ENCODE results near the gene LRRC59. TPM values are rescaled to one million over a fixed set of nuclear protein-coding genes. Genes with fewer than 3 reads are reported as not detected.
A peak's percentile ranks its signal among the peaks of the same experiment; 100 is the strongest.
"Not testable (repeated sequence)": the region's sequence is repeated elsewhere in the genome, so short reads cannot be mapped to it uniquely, and the experiment has no call there.

Gene LRRC59
- polyA plus RNA-seq, 6 donors from 2014 or later: 15.4 to 29.2 (median 20.0) TPM

DNA sequence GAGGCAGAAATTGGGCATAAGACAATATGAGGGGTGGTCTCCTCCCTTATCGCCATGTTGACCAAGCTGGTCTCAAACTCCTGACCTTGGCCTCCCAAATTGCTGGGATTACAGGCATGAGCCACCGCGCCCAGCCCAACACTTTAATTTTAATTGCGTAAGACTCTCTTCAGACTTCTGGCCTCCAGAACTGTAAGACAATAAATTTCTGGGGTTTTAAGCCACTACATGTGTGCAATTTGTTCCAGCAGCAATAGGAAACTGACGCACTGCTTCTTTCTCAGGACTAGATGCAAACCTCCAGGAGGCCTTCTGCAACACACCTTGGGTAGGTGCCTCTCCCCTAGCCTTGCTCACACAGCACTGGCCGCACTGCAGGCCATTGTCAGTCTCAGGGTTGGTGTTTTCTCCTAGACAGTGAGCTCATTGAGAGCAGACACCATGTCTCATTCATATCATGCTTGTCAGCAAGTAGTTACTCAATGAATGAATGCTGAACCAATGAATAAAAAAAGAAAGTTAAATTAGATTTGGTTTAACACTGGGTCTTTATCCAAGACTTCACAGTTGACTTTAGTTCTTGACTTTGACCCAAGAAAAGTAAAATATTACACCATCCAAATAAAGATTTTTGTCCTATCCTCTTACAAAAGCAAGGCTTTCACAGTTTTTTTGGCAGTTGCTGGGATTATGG, 23.2 kb upstream of the LRRC59 start:
- Mint-ChIP-seq H3K4me1 (peaks cover 6 to 41% (median 11%) of the 10 kb centered on the region in 3 donors), H3K27me3 (peaks cover 0 to 4% (median 0%) of the 10 kb centered on the region in 3 donors), H3K36me3 (peaks cover 6 to 9% of the 10 kb centered on the region in 2 donors), H3K4me3 (peak overlapping the region in 3 of 8 donors; percentile 64 to 84 (median 83)), H3K9me3 (peaks cover 4 to 8% (median 5%) of the 10 kb centered on the region in 7 donors), H3K27ac (peak overlapping the region in 3 of 6 donors; percentile 91 to 96 (median 94))
- DNase-seq: no peak
- no peak for ATAC-seq (ENCODE audit: low read depth in 2 of 2)

DNA sequence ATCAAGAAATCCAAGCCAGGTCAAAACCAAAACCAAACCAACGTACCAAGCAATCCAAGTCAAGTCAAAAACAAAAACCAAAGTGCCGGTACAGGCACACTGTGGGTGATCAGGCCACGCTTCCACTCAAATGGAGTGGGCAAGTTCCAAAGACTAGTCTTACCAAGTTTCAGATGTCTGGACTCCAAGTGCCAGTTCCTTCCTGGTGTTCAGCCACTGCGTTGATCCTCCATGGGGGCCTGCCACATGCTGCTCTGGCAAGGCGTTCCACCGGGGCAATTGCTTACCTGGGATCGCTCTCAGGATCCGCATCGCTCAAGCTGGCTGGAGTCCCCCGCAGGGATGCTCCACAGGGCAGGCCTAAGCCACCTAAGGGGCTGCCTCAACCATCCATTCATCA, 22.3 kb upstream of the LRRC59 start:
- not testable (repeated sequence) for H3K27ac Mint-ChIP-seq; ATAC-seq (ENCODE audit: low read depth in 2 of 2)
- peak overlapping the region in 3 of 8 donors; percentile 9 to 51 (median 45) for H3K4me3 Mint-ChIP-seq

DNA sequence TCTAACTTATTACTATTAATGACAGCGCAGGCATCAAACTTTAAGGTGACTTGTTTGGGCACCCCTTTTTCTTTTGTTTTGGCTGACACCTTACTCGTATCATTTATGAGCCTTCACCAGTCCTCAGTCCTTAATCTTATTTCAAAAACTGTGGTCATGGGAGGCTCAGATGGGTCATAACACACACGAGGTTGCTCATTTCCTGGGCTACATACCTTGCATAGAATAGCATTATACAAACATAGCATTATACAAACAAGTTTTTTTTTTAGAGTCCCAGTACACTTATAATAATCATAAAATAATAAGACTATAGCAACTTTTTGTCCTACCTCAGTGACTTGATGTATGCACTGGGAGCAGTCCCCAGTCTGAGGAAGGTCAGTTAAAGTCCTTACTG, 17.5 kb upstream of the LRRC59 start:
- no peak for DNase-seq
- no peak for ATAC-seq (ENCODE audit: low read depth in 2 of 2)
- Mint-ChIP-seq H3K4me3 (no peak overlapping the region), H3K9me3 (peaks cover 5 to 10% (median 6%) of the 10 kb centered on the region in 7 donors), H3K4me1 (peaks cover 0 to 8% (median 0%) of the 10 kb centered on the region in 3 donors), H3K36me3 (peaks cover 6 to 9% of the 10 kb centered on the region in 2 donors), H3K27me3 (peaks cover 0 to 10% (median 8%) of the 10 kb centered on the region in 3 donors), H3K27ac (no peak overlapping the region)

More for the DNA sequence above, 22.3 kb upstream of the LRRC59 start:
- DNase-seq, H3K36me3 Mint-ChIP-seq, H3K27me3 Mint-ChIP-seq, H3K9me3 Mint-ChIP-seq: not testable (repeated sequence)
- H3K4me1 Mint-ChIP-seq: peaks cover 5 to 34% (median 10%) of the 10 kb centered on the region in 3 donors

DNA sequence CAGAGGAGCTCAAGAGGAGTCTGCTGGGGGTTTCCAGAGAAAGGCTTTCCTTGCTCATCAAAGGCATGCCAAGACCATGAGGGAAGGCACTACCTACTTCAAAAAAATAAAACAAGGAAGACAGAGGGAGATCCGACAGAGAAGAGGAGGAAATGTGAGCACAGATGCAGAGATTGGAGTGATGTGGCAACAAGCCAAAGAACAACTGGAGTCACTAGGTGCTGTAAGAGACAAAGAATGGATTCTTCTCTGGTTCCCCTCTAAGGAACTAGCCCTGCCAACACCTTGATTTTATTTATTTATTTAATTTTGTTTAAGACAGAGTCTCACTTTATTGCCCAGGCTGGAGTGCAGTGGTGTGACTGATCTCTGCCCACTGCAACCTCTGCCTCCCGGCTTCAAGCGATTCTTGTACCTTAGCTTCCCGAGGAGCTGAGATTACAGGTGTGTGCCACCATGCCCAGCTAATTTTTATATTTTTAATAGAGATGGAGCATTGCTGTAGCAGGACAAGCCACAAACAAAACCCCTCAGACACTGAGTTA, 14.9 kb upstream of the LRRC59 start:
- ATAC-seq (ENCODE audit: low read depth in 2 of 2) (no peak), DNase-seq (no peak)
- H3K27me3 Mint-ChIP-seq: peaks cover 0 to 10% (median 8%) of the 10 kb centered on the region in 3 donors
- no peak overlapping the region for H3K4me3 Mint-ChIP-seq
- no peaks in the 10 kb centered on the region for H3K4me1 Mint-ChIP-seq
- no peak overlapping the region for H3K27ac Mint-ChIP-seq
- H3K9me3 Mint-ChIP-seq: peaks cover 0 to 4% (median 0%) of the 10 kb centered on the region in 7 donors
- no peaks in the 10 kb centered on the region for H3K36me3 Mint-ChIP-seq

DNA sequence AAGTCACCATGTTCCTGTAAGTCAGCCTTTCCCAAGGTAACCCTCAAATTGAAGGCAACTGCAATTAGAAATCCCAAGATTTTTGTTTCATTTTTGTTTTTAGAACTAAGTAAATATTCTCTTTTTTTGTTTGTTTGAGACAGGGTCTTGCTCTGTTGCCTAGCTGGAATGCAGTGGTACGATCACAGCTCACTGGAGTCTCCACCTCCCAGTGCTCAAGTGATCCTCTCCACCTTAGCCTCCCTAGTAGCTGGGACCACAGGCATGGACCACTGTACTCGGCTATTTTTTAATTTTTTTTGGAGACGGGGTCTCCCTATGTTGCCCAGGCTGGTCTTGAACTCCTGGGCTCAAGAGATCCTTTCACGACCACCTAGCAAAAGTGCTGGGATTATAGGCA, 10.6 kb upstream of the LRRC59 start:
- peak overlapping the region in 1 of 6 donors; percentile 49 for H3K27ac Mint-ChIP-seq

DNA sequence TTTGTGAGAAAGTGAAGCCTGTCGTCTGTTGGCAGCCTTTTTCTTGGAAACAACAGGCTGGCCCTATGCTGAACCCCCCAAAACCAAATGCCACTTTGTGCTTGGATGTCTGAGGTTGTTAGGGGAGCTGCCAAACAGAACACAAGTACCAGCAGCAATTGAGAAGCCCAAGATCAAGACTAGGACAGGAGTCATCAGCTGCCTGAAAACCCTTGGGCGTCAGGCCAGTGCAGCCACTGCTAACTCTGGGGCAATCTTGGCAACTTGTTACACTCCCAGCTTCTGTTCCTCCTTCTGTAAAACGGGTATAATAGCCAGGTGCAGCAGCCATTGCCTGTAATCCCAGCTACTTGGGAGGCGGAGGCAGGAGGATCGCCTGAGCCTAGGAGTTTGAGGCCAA, 9.3 kb upstream of the LRRC59 start:
- Mint-ChIP-seq H3K27me3 (peaks cover 12 to 32% (median 32%) of the 10 kb centered on the region in 3 donors), H3K4me3 (no peak overlapping the region), H3K9me3 (no peaks in the 10 kb centered on the region), H3K4me1 (peaks cover 0 to 5% (median 0%) of the 10 kb centered on the region in 3 donors), H3K27ac (no peak overlapping the region), H3K36me3 (no peaks in the 10 kb centered on the region)
- DNase-seq: no peak
- no peak for ATAC-seq (ENCODE audit: low read depth in 2 of 2)

More for the DNA sequence above, 10.6 kb upstream of the LRRC59 start:
- Mint-ChIP-seq H3K4me3 (no peak overlapping the region), H3K4me1 (peaks cover 0 to 5% (median 0%) of the 10 kb centered on the region in 3 donors), H3K36me3 (no peaks in the 10 kb centered on the region), H3K27me3 (peaks cover 12 to 39% (median 28%) of the 10 kb centered on the region in 3 donors), H3K9me3 (peaks cover 0 to 4% (median 0%) of the 10 kb centered on the region in 7 donors)
- ATAC-seq (ENCODE audit: low read depth in 2 of 2) (no peak), DNase-seq (no peak)

DNA sequence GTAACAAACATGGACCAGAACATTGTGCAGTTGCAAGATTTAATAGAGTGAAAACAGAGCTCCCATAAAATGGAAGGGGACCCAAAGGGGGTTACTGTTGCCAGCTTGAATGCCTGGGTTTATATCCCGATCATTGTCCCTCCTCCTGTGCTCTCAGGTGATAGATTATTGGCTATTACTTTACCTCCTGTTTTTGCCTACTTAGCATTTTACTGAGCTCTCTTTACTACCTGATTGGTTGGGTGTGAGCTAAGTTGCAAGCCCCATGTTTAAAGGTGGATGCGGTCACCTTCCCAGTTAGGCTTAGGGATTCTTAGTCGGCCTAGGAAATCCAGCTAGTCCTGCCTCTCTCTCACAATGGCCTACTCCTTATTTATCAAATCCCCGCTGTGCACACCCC, 8.0 kb upstream of the LRRC59 start:
- not testable (repeated sequence) for ATAC-seq (ENCODE audit: low read depth in 2 of 2); H3K4me3 Mint-ChIP-seq; H3K4me1 Mint-ChIP-seq; H3K36me3 Mint-ChIP-seq; H3K9me3 Mint-ChIP-seq; DNase-seq; H3K27ac Mint-ChIP-seq
- peaks cover 12 to 31% (median 31%) of the 10 kb centered on the region in 3 donors for H3K27me3 Mint-ChIP-seq

DNA sequence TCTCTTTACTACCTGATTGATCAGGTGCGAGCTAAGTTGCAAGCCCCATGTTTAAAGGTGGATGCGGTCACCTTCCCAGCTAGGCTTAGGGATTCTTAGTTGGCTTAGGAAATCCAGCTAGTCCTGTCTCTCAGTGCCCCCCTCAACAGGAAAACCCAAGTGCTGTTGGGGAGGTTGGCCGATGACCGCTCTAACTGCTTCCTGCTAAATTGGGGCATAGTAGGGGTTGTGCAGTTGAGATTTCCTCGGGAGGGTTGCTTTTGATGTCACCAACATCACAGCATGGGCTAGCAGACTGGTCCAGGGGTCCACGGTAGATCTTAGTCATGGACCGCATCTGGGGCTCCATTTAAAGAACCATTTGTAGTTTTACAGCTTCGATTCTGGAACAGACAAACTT, 2.3 kb upstream of the LRRC59 start:
- peak overlapping the region in 1 of 8 donors; percentile 44 for H3K4me3 Mint-ChIP-seq
- H3K9me3 Mint-ChIP-seq; H3K36me3 Mint-ChIP-seq; ATAC-seq (ENCODE audit: low read depth in 2 of 2); H3K27ac Mint-ChIP-seq; DNase-seq: not testable (repeated sequence)
- peaks cover 7 to 15% (median 11%) of the 10 kb centered on the region in 3 donors for H3K27me3 Mint-ChIP-seq
- H3K4me1 Mint-ChIP-seq: peaks cover 26 to 30% (median 26%) of the 10 kb centered on the region in 3 donors

DNA sequence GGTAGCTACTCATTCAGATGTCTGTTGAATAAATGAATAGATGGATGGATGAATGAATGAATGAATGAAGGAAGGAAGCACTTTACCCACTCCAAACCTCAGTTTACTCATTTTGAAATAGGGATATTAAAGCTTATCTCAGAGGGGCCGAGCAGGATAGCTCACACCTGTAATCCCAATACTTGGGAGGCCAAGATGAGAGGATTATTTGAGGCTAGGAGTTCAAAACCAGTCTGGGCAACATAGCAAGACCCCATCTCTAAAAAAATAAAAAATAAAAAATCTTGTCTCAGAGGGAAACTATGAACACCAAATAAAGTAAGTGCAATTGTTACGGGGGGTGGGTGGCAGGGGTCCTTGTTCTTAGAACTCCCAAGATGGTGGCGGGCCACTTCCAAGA, 1.3 kb upstream of the LRRC59 start:
- H3K4me3 Mint-ChIP-seq: peak overlapping the region in 4 of 8 donors; percentile 33 to 90 (median 70)
- DNase-seq; H3K9me3 Mint-ChIP-seq; H3K36me3 Mint-ChIP-seq; H3K27me3 Mint-ChIP-seq; ATAC-seq (ENCODE audit: low read depth in 2 of 2); H3K27ac Mint-ChIP-seq: not testable (repeated sequence)
- peaks cover 28 to 34% (median 33%) of the 10 kb centered on the region in 3 donors for H3K4me1 Mint-ChIP-seq

DNA sequence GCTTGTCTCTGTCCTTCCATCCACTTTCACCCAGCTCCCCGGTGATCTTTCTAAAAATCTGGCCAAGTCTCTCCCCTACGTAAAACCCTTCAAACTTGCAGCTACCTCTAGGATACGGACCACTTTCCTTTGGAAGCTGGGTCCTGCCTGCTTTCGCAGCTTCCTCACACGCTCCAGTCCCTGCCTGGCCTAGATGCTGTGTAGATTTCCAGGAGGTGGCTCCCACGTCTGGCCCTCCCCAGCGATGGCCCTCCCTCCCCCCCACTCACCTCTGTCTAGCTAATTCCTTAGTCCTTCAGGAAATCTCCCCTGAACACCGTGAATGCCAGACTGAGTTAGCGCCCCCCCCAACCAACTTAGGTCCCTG, 579 bp upstream of the LRRC59 start:
- H3K27me3 Mint-ChIP-seq: peaks cover 0 to 5% (median 0%) of the 10 kb centered on the region in 3 donors
- H3K27ac Mint-ChIP-seq: peak overlapping the region in 5 of 6 donors; percentile 88 to 97 (median 92)
- ATAC-seq (ENCODE audit: low read depth in 2 of 2): no peak

DNA sequence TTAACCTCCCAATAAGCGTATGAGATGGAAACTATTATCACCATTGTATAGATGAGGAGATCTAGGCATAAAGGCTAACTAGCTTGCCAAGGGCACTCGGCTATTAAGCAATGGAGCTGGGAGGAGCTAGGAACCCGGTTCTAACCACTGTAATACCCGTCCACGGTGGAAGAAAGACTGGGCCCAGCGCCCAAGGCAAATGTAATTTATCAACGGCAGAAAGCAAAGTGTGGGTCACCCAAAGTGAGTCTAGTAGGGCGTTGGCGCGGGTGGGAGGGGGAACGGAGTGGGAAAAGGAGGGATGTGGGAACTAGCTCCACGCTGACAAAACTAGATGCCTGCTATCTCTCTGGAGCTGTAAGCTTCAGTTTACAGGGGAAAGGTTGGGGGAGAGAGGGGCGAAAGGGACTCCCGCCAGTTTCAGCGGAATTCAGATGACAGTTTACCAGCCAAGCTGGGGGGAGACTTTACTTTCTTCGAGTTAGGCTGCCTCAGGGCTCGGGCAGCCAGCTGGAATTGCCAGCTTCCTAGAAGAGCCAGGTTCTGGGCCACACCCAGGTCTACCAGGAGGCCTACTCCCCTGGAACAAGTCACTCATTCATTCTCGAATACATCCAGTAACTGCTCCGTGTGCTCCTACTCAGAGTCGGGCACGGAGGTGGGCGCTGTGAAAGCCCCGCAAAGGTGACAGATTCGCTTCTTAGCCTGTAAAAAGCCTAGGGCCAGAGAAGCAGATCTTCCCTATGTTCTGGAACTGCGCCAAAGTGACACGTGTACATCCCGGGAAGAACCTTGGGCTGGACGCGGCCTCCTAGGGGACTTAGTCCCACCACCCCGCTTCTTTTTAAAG, 837 bp downstream of the LRRC59 start:
- ATAC-seq (ENCODE audit: low read depth in 2 of 2): peak in 1 of 2 donors; percentile 7
- Mint-ChIP-seq H3K36me3 (peaks cover 3 to 17% of the 10 kb centered on the region in 2 donors), H3K27me3 (peaks cover 0 to under 1% (median 0%) of the 10 kb centered on the region in 3 donors), H3K27ac (peak overlapping the region; percentile 78 to 92 (median 89)), H3K9me3 (peaks cover 0 to 3% (median 0%) of the 10 kb centered on the region in 7 donors), H3K4me1 (peaks cover 31 to 52% (median 35%) of the 10 kb centered on the region in 3 donors), H3K4me3 (peak overlapping the region; percentile 83 to 95 (median 92))
- DNase-seq: no peak

More for the DNA sequence above, 579 bp upstream of the LRRC59 start:
- H3K4me1 Mint-ChIP-seq: peaks cover 28 to 39% (median 34%) of the 10 kb centered on the region in 3 donors
- peaks cover 0 to 3% (median 0%) of the 10 kb centered on the region in 7 donors for H3K9me3 Mint-ChIP-seq
- H3K36me3 Mint-ChIP-seq: peaks cover 0 to 14% of the 10 kb centered on the region in 2 donors
- no peak for DNase-seq
- peak overlapping the region; percentile 83 to 95 (median 92) for H3K4me3 Mint-ChIP-seq

DNA sequence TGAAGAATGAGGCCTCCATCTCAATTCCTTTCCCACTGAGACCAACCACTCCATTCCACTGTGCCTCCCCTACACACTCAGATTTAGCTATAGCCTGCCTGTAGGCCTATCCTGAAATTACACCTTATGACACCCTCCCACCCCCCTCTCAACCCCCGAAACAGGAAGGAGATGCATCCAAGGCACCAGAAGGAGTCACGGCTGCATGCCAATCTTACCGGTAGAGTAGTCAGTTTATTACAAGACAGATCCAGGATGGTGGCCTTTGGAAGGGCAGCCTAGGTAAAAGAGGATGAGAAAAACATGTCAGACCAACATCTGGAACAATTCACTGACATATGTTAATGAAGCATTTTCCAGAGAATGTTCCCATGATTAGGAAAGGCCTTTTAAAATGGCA, 2.6 kb downstream of the LRRC59 start:
- Mint-ChIP-seq H3K27ac (peak overlapping the region in 3 of 6 donors; percentile 26 to 91 (median 45)), H3K9me3 (peaks cover 0 to 3% (median 0%) of the 10 kb centered on the region in 7 donors), H3K4me3 (peak overlapping the region in 6 of 8 donors; percentile 60 to 90 (median 74)), H3K36me3 (peaks cover 7 to 17% of the 10 kb centered on the region in 2 donors), H3K27me3 (no peaks in the 10 kb centered on the region), H3K4me1 (peaks cover 33 to 56% (median 37%) of the 10 kb centered on the region in 3 donors)
- DNase-seq (no peak), ATAC-seq (ENCODE audit: low read depth in 2 of 2) (no peak)

DNA sequence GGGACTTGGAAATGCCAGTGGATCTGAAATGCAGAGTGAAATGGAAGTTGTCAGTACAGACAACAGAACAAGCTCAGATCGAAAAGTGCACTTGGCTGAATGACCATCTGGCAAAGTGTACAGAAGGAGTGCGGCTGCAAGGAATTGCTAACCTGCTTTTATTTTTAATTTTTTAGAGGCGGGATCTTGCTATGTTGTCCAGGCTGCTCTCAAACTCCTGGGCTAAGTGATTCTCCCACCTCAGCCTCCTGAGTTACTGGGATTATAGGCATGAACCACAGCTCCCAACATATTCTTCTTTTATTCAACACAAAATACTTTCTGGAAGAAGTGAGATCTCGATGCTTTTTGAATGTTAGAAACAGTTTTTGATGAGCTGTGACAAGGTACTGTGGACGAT, 3.6 kb downstream of the LRRC59 start:
- H3K27ac Mint-ChIP-seq: peak overlapping the region in 1 of 6 donors; percentile 47
- H3K36me3 Mint-ChIP-seq: peaks cover 7 to 17% of the 10 kb centered on the region in 2 donors
- H3K4me3 Mint-ChIP-seq: peak overlapping the region in 2 of 8 donors; percentile 59 to 90

More for the DNA sequence above, 3.6 kb downstream of the LRRC59 start:
- DNase-seq (no peak), ATAC-seq (ENCODE audit: low read depth in 2 of 2) (no peak)
- peaks cover 33 to 56% (median 37%) of the 10 kb centered on the region in 3 donors for H3K4me1 Mint-ChIP-seq
- no peaks in the 10 kb centered on the region for H3K9me3 Mint-ChIP-seq
- no peaks in the 10 kb centered on the region for H3K27me3 Mint-ChIP-seq

Data from naive B cell (primary cell).